ENCODE results near the gene UBAP1L.
A peak's percentile ranks its signal among the peaks of the same experiment; 100 is the strongest.

GRCh38 chr15:65085990-65086679 lies 28.9 kb downstream of the UBAP1L start:
- peak; percentile 45 for TF ChIP-seq CTCF (conservative IDR thresholded peaks at IDR 0.05; ENCODE audit: low read depth, low read length)
- no peak for TF ChIP-seq CHD1 (IDR thresholded peaks at IDR 0.05; ENCODE audit: low read depth, low read length)
- TF ChIP-seq POLR2A (IDR thresholded peaks at IDR 0.05; ENCODE audit: low read depth, low read length), result no peak
- TF ChIP-seq USF2 (IDR thresholded peaks at IDR 0.05; ENCODE audit: low read depth, low read length), result no peak
- TF ChIP-seq ELK1 (IDR thresholded peaks at IDR 0.05; ENCODE audit: borderline replicate concordance, low read depth, low read length), result no peak
- no peak for TF ChIP-seq CEBPB (IDR thresholded peaks at IDR 0.05; ENCODE audit: low read depth, low read length)
- no peak for TF ChIP-seq MXI1 (IDR thresholded peaks at IDR 0.05; ENCODE audit: borderline replicate concordance, low read depth, low read length)
- no peak for TF ChIP-seq BHLHE40 (IDR thresholded peaks at IDR 0.05; ENCODE audit: low read depth, low read length)
- no peak for TF ChIP-seq RFX5 (IDR thresholded peaks at IDR 0.05; ENCODE audit: low read depth, low read length)
- TF ChIP-seq RCOR1 (IDR thresholded peaks at IDR 0.05; ENCODE audit: insufficient replicate concordance, low read length), result no peak
- no peak for TF ChIP-seq MAFK (IDR thresholded peaks at IDR 0.05; ENCODE audit: low read depth, low read length)
- no peak for TF ChIP-seq FOS (IDR thresholded peaks at IDR 0.05; ENCODE audit: low read depth, low read length)
- peak; percentile 32; the same call in 1 of the 2 replicates for TF ChIP-seq SMC3 (IDR thresholded peaks at IDR 0.05; ENCODE audit: low read depth, low read length)
